ENCODE measurements around the gene ZNF273.

Gene ZNF273

DNA sequence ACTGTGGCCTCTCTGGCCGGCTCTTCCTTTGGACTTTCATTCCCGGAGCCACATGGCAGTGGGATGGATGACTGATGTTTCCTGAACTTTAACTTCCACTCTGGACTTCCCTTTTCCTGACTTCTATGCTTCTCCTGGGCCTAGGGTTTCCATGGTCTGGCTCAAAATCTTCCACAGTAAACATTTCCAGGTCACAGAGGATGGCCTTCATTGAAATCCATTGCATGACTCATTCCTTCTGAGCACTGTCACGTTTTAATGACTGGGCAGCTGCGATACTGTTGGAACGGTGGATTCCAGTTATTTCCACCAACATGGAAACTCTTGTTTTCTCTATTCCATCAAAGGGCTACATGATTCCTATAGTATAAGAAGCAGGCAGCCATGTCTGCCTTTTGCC, 24.4 kb upstream of the ZNF273 start:
- Histone ChIP-seq H3K4me1 (ENCODE audit: control insufficient read depth, insufficient read depth, low read length) (peaks cover 4% of the 10 kb centered on the region), H3K9ac (ENCODE audit: low read depth, low read length) (no peak overlapping the region), H3K9me3 (ENCODE audit: control insufficient read depth, insufficient read depth, low read length) (no peaks in the 10 kb centered on the region), H3K4me3 (ENCODE audit: low read depth, low read length) (no peak overlapping the region), H3K27me3 (ENCODE audit: control insufficient read depth, insufficient read depth, low read length) (peaks cover 71% of the 10 kb centered on the region), H3K36me3 (ENCODE audit: control insufficient read depth, insufficient read depth, low read length) (no peaks in the 10 kb centered on the region)

DNA sequence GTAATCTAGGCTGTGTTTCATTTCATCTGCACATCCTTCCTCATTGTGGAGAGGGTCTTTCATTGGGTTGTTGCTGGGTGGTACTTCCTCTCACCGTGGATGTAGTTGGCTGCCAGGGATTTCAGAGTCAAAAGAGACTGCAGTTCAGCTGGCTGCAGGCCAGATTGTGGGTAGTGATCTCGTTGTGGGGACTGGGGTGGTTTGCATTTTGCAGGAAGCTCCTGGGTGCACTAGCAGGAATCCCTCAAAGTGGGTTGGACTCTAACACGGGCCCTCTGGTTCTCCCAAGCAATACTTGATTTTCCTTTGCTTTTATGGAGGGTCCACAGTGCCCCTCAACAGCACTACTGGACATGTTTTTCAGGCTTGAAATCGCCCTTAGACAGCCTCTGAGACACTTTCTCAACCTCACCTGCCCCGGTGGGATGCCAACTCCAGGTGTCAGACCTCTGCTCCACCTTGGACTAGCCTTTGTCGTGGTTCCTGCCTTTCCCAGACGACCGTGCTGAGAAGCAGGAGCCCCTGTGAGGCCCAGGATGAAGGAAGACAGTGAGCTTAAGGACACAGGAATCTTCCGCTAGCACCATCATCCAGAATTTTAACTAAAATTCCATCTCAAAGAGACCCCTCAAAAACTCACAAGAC, 23.9 kb upstream of the ZNF273 start:
- no peaks in the 10 kb centered on the region for H3K36me3 ChIP-seq (ENCODE audit: control insufficient read depth, insufficient read depth, low read length)
- H3K27me3 ChIP-seq (ENCODE audit: control insufficient read depth, insufficient read depth, low read length), result peaks cover 76% of the 10 kb centered on the region
- H3K9ac ChIP-seq (ENCODE audit: low read depth, low read length), result no peak overlapping the region
- H3K4me1 ChIP-seq (ENCODE audit: control insufficient read depth, insufficient read depth, low read length), result peaks cover 4% of the 10 kb centered on the region
- H3K4me3 ChIP-seq (ENCODE audit: low read depth, low read length), result no peak overlapping the region
- no peaks in the 10 kb centered on the region for H3K9me3 ChIP-seq (ENCODE audit: control insufficient read depth, insufficient read depth, low read length)

DNA sequence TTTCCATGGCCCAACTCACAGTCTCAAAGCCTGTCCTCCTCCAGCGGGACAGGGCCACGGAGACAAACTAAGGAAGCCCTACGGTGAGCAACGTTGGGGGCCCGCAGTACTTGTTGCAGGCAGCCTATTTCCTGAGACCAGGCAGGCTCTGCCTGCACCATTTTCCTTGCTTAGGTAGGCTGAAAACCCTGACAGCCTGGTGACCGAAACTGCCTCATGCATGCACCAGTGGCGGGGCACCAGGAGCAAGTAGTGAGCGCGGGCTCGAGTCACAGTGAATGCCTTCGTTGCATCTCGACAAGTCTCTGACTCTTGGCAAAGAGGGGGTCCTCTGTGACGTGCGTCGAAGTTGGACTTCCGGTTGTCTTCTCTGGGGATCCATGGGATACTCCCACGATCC, 23.3 kb upstream of the ZNF273 start:
- Histone ChIP-seq H3K9me3 (ENCODE audit: control insufficient read depth, insufficient read depth, low read length) (no peaks in the 10 kb centered on the region), H3K4me1 (ENCODE audit: control insufficient read depth, insufficient read depth, low read length) (peaks cover 4% of the 10 kb centered on the region), H3K9ac (ENCODE audit: low read depth, low read length) (no peak overlapping the region), H3K36me3 (ENCODE audit: control insufficient read depth, insufficient read depth, low read length) (no peaks in the 10 kb centered on the region), H3K4me3 (ENCODE audit: low read depth, low read length) (no peak overlapping the region), H3K27me3 (ENCODE audit: control insufficient read depth, insufficient read depth, low read length) (peaks cover 82% of the 10 kb centered on the region)

DNA sequence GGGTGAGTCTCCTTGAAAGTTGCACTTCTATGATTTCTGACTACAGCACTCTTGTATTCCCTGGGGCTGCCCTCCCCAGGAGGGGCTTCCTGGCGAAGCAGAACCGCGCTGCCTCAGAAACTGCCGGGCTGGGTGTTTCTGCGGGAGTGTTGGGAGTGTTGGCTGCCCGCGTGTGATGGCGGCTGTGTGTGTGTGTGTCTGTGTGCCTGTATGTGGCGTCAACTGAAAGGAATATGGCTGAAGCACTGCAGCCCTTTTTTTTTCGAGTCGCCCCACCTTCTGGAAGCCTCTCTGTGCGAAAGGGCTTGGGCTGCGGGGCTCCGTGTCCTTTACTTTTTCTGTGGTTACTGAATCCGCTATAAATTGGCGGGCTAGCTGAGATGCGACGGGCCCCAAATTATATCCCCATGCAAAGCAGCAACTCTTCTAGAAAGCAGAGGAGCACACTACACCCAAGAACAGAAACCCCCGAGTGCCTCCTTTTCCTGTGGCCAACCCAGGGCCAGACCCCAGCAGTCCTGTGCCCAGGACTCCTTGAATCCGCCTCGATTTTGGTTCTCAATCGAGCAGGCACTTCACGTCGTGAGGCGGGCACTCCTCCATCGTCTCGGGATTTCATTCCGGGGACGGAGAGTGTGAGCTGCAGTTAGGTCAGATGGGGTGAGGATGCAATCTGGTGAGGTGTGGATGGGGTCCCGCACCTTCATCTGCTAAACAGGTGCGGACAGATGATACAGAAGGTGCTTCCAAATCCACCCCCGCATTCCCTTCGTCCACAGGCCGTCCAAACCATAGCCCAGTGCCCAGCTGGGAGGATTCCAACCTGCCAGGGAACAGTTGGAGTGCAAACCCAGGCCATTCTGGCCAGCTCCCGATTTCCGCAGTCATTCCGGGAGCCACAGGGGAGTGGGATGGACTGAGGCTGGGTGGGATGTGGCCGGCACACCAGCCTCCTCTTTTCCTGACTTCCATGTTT, 22.5 kb upstream of the ZNF273 start:
- H3K9me3 ChIP-seq (ENCODE audit: control insufficient read depth, insufficient read depth, low read length), result no peaks in the 10 kb centered on the region

DNA sequence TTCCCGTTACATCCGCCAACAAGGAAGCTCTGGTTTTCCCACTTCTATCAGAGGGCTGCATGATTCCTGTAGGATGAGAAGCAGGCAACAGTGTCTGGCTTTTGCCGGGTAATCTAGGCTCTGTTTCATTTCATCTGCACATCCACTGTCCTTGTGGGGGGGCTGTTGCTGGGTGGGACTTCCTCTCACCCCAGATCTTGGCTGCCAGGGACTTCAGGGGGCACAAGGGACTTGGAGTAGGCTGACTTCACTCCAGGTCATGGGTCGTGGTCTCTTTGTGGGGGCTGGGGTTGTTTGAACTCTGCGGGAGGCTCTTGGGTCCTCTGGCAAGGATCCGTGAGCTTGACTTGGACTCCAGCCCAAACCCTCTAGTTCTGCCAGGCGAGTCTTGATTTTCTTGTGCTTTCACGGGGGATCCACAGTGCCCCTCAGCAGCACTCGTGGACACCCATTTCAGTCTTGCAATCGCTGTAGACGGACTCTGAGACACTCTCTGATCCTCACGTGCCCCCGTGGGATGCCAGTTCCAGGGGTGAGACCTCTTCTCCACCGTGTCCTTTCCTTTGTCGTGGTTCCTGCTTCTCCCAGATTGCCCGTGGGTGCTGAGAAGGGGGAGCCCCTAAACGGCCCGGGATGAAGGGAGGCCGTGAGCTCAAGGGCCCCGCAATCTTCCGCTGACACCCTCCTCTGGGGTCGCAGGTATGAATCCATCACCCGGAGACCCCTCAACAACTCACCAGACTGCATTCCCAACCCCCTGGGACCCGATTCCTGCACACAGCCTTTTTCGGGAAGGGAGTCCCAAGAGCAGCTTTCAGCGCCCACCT, 21.4 kb upstream of the ZNF273 start:
- peaks cover 78% of the 10 kb centered on the region for H3K27me3 ChIP-seq (ENCODE audit: control insufficient read depth, insufficient read depth, low read length)
- no peaks in the 10 kb centered on the region for H3K36me3 ChIP-seq (ENCODE audit: control insufficient read depth, insufficient read depth, low read length)
- H3K4me1 ChIP-seq (ENCODE audit: control insufficient read depth, insufficient read depth, low read length), result peaks cover 4% of the 10 kb centered on the region
- H3K9me3 ChIP-seq (ENCODE audit: control insufficient read depth, insufficient read depth, low read length), result no peaks in the 10 kb centered on the region
- H3K4me3 ChIP-seq (ENCODE audit: low read depth, low read length), result peak overlapping the region; percentile 80
- no peak overlapping the region for H3K9ac ChIP-seq (ENCODE audit: low read depth, low read length)

More for the DNA sequence above, 22.5 kb upstream of the ZNF273 start:
- Histone ChIP-seq H3K4me3 (ENCODE audit: low read depth, low read length) (no peak overlapping the region), H3K9ac (ENCODE audit: low read depth, low read length) (no peak overlapping the region), H3K36me3 (ENCODE audit: control insufficient read depth, insufficient read depth, low read length) (no peaks in the 10 kb centered on the region), H3K4me1 (ENCODE audit: control insufficient read depth, insufficient read depth, low read length) (peaks cover 4% of the 10 kb centered on the region), H3K27me3 (ENCODE audit: control insufficient read depth, insufficient read depth, low read length) (peaks cover 88% of the 10 kb centered on the region)

DNA sequence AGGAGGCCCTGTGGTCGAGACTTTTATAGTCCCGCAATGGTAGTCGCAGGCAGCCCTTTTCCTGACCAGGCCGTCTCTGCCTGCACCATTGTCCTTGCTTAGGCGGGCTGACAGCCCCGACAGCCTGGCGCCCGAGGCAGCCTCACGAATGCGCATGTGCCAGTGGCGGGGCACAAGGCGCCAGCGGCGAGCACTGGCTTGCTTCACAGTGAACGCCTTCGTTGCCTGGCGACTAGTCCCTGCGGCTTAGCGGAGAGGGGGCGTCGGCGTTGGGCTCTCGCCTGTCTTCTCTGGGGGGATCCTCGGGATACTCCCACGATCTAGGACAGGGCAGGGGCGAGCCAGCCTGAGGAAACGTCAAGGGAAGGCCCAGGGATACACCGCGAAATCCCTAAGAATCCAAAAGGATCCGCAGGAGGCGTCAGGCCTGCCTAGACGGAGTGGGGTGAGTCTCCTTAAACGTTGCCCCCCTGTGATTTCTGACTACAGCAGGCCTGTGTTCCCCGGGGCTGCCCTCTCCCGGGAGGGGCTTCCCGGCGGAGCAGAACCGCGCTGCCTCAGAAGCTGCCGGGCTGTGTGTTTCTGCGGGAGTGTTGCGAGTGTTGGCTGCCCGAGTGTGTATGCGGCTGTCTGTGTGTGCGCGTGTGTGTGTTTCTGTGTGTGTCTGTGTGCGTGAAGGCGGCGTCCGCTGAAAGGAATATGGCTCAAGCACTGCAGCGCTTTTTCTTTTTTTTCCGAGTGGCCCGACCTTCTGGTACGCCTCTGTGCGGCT, 20.5 kb upstream of the ZNF273 start:
- Histone ChIP-seq H3K4me1 (ENCODE audit: control insufficient read depth, insufficient read depth, low read length) (peaks cover 4% of the 10 kb centered on the region), H3K27me3 (ENCODE audit: control insufficient read depth, insufficient read depth, low read length) (peaks cover 75% of the 10 kb centered on the region), H3K4me3 (ENCODE audit: low read depth, low read length) (peak overlapping the region; percentile 80), H3K36me3 (ENCODE audit: control insufficient read depth, insufficient read depth, low read length) (no peaks in the 10 kb centered on the region), H3K9ac (ENCODE audit: low read depth, low read length) (peak overlapping the region; percentile 37), H3K9me3 (ENCODE audit: control insufficient read depth, insufficient read depth, low read length) (no peaks in the 10 kb centered on the region)

DNA sequence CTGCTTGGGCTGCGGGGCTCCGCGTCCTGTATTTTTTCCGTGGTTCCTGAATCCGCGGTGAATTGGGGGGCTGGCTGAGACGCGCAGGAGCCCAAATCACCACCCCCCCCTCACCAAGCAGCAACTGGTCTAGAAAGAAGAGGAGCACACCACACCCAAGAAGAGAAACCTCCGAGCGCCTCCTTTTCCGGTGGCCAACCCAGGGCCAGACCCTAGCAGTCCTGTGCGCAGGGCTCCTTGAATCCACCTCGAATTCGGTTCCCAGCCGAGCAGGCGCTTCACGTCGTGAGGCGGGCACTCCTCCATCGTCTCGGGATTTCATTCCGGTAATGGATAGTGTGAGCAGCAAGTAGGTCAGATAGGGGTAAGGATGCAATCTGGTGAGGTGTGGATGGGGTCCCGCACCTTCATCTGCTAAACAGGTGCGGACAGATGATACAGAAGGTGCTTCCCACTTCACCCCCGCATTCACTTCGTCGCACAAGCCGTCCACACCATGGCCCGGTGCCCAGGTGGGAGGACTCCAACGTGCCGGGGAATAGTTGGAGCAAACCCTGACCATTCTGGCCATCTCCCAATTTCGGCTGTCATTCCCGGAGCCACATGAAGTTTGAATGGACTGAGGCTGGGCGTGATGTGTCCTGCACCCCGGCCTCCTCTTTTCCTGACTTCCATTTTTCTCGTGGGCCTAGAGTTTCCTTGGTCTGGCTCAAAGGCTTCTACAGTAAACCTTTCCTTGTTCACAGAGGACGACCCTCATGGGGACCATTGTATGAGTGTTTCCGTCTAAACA, 19.8 kb upstream of the ZNF273 start:
- H3K36me3 ChIP-seq (ENCODE audit: control insufficient read depth, insufficient read depth, low read length), result no peaks in the 10 kb centered on the region
- no peaks in the 10 kb centered on the region for H3K9me3 ChIP-seq (ENCODE audit: control insufficient read depth, insufficient read depth, low read length)
- peaks cover 4% of the 10 kb centered on the region for H3K4me1 ChIP-seq (ENCODE audit: control insufficient read depth, insufficient read depth, low read length)
- peak overlapping the region; percentile 80 for H3K4me3 ChIP-seq (ENCODE audit: low read depth, low read length)
- H3K27me3 ChIP-seq (ENCODE audit: control insufficient read depth, insufficient read depth, low read length), result peaks cover 69% of the 10 kb centered on the region
- no peak overlapping the region for H3K9ac ChIP-seq (ENCODE audit: low read depth, low read length)

DNA sequence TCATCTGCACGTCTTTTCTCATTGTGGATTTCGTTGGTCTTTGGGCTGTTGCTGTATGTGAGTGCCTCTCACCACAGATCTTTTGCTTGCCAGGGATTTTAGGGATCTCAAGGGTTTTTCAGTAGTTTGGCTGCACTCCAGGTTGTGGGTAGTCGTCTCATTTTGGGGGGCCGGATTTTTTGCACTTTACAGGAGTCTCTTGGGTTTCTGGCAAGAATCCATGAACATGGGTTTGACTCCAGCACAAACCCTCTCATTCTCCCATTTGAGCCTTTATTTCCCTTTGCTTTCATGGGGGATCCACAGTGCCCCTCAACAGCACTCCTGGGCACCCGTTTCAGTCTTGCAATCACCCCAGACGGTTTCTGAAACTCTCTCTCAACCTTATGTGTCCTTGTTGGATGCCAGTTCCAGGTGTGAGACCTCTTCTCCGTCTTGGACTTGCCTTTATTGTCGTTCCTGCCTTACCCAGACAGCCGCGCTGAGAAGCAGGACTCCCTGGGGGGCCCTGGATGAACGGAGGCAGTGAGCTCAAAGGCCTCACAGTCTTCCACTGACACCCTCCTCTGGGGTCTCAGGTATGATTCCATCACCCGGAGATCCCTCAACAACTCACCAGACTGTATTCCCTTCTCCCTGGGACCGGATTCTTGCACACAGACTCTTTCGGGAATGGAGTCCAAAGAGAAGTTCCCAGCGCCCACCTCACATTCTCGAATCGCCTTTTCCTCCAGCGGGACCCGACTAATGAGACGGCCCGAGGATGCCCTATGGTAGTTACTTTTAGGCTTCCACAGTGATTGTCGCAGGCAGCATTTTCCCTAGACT, 18.8 kb upstream of the ZNF273 start:
- Histone ChIP-seq H3K36me3 (ENCODE audit: control insufficient read depth, insufficient read depth, low read length) (no peaks in the 10 kb centered on the region), H3K27me3 (ENCODE audit: control insufficient read depth, insufficient read depth, low read length) (peaks cover 71% of the 10 kb centered on the region), H3K9ac (ENCODE audit: low read depth, low read length) (no peak overlapping the region), H3K4me1 (ENCODE audit: control insufficient read depth, insufficient read depth, low read length) (peaks cover 4% of the 10 kb centered on the region), H3K9me3 (ENCODE audit: control insufficient read depth, insufficient read depth, low read length) (no peaks in the 10 kb centered on the region), H3K4me3 (ENCODE audit: low read depth, low read length) (peak overlapping the region; percentile 8)

DNA sequence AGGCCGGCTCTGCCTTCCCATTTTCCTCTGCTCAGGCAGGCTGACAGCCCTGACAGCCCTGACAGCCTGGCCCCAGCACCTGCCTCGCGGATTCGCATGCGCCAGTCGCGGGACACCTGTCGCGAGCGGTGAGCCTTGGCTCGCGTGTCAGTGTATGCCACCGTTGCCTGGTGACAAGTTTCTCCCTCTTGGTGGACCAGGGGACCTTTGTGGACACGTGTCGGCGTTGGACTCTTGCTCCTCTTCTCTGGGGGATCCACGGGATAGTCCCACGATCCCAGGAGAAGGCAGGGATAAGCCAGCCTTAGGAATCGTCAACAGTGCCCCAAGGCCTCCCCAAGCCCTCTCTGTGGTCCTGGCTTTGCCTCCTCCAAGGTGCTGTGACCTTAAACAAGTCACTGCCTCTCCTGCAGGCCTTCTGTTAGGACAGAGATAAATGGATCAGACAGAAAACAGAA, 18.1 kb upstream of the ZNF273 start:
- H3K9ac ChIP-seq (ENCODE audit: low read depth, low read length), result no peak overlapping the region
- H3K4me1 ChIP-seq (ENCODE audit: control insufficient read depth, insufficient read depth, low read length), result peaks cover 4% of the 10 kb centered on the region
- no peaks in the 10 kb centered on the region for H3K36me3 ChIP-seq (ENCODE audit: control insufficient read depth, insufficient read depth, low read length)
- H3K9me3 ChIP-seq (ENCODE audit: control insufficient read depth, insufficient read depth, low read length), result no peaks in the 10 kb centered on the region
- H3K4me3 ChIP-seq (ENCODE audit: low read depth, low read length), result peak overlapping the region; percentile 8
- peaks cover 75% of the 10 kb centered on the region for H3K27me3 ChIP-seq (ENCODE audit: control insufficient read depth, insufficient read depth, low read length)

All from iPS-15b (cell line).